ENCODE measurements around the gene SCGB1D1.

The SCGB1D1 gene

DNA sequence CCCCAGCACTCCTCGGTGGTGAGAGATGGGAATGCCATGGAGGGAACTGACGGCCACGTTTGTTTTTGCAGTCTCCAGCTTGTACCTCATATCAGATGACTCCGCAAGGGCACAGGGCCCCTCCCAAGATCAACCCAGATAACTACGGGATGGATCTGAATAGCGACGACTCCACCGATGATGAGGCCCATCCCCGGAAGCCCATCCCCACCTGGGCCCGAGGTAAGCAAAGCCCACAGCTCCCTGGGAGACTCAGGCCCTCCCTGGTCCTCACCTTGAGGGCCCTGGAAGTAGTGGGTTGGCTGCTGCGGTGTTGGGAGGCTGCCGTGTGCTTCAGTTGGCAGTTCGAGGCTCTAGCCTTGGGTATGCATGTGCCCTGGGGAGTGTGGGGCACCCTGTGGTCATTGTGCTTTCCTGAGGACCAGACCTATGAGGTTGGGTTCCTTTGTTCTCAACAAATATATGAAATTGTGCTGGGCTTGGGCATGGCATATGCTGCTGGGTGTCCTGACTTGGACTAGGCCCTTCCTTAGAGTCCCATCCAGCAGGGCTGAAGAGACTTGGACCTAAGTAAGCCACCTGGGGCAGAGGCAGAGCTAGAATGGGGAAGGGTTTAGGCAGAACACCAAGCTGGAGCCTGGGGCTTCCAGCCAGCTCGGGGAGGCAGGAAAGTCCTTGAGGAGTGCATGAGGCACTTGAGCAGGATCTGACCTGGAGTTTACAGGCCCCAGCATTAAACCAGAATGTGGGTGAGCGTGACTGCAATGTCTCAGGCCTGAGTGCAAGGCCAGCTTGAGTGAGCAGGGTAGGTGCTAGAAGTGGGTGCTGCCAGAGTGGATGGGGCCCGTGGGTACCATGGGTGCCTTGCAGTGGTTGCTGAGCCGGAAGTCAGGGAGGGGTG is 39.8 kb upstream of the SCGB1D1 start:
- TF ChIP-seq, protein P1, sequence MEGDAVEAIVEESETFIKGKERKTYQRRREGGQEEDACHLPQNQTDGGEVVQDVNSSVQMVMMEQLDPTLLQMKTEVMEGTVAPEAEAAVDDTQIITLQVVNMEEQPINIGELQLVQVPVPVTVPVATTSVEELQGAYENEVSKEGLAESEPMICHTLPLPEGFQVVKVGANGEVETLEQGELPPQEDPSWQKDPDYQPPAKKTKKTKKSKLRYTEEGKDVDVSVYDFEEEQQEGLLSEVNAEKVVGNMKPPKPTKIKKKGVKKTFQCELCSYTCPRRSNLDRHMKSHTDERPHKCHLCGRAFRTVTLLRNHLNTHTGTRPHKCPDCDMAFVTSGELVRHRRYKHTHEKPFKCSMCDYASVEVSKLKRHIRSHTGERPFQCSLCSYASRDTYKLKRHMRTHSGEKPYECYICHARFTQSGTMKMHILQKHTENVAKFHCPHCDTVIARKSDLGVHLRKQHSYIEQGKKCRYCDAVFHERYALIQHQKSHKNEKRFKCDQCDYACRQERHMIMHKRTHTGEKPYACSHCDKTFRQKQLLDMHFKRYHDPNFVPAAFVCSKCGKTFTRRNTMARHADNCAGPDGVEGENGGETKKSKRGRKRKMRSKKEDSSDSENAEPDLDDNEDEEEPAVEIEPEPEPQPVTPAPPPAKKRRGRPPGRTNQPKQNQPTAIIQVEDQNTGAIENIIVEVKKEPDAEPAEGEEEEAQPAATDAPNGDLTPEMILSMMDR (IDR thresholded peaks at IDR 0.05; ENCODE audit: control extremely low read depth, extremely low read depth, low read depth, missing control alignments), result no peak
- no peak for DNase-seq (ENCODE audit: extremely low spot score)
- POLR2A ChIA-PET, result no interaction called here
- CTCF ChIA-PET, result interaction anchor here (1.5 kb wide), 1 partner anchor 20 kb away, joined by 6 read pairs; no protein-coding TSS in a partner anchor

DNA sequence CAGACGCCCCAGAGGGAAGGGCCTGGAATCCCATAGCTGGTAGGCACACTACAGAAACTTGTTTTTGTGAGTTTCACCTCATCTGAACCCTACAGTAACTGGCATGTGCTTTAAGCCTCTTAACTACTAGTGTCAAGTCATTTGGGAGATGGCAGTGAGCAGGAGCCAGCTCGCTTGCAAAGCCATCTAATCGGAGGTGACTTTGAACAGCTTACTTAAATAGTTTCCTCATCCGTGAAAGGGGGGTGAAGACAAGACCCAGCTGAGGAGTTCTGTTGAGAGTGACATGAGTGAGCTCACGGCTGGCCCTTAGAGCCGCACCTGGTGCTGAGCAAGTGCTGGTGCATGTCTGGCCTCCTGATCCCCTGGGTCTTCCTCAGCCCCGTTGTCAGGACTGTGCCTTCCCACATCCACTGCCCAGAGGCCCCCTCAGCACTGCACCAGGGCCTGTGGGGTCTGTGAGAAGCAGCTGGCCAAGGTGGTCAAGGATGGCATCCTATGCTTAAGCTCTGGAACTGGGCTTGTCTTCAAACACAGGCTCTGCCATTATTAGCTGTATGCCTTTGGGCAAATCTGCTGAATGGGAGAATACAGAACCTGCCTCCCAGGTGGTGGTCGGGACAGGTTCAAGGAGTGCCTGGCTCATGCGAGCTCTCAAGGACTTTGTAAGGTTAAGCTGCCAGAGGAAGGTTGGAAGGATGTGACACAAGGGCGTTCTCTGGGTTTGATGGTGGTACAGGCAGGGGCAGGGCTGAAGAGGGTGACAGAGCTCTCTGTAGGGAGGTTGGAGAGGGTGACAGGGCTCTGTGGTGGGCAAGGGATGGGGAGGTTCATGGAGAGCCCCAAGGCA is 38.9 kb upstream of the SCGB1D1 start:
- no peak for DNase-seq (ENCODE audit: extremely low spot score)
- TF ChIP-seq, protein P1 (IDR thresholded peaks at IDR 0.05; ENCODE audit: control extremely low read depth, extremely low read depth, low read depth, missing control alignments), result no peak
- POLR2A ChIA-PET, result no interaction called here
- CTCF ChIA-PET, result interaction anchor here (0.7 to 1.5 kb wide), 4 partner anchors 11 to 70 kb away, joined by 3 to 6 read pairs (median 3); no protein-coding TSS in a partner anchor

DNA sequence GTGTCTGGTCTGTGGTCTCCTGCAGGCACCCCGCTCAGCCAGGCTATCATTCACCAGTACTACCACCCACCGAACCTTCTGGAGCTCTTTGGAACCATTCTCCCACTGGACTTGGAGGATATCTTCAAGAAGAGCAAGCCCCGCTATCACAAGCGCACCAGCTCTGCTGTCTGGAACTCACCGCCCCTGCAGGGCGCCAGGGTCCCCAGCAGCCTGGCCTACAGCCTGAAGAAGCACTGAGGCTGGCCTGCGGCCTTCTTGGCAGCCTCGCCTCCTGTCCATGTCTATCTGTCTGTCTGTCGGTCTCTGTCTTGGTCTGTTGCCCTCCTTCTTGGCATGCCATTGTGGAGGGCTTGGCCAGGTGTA is 38.3 kb upstream of the SCGB1D1 start:
- POLR2A ChIA-PET, result no interaction called here
- CTCF ChIA-PET, result interaction anchor here (0.7 to 1.5 kb wide), 4 partner anchors 22 to 170 kb away, joined by 3 to 6 read pairs (median 3); no protein-coding TSS in a partner anchor
- TF ChIP-seq, protein P1 (IDR thresholded peaks at IDR 0.05; ENCODE audit: control extremely low read depth, extremely low read depth, low read depth, missing control alignments), result no peak
- no peak for DNase-seq (ENCODE audit: extremely low spot score)

DNA sequence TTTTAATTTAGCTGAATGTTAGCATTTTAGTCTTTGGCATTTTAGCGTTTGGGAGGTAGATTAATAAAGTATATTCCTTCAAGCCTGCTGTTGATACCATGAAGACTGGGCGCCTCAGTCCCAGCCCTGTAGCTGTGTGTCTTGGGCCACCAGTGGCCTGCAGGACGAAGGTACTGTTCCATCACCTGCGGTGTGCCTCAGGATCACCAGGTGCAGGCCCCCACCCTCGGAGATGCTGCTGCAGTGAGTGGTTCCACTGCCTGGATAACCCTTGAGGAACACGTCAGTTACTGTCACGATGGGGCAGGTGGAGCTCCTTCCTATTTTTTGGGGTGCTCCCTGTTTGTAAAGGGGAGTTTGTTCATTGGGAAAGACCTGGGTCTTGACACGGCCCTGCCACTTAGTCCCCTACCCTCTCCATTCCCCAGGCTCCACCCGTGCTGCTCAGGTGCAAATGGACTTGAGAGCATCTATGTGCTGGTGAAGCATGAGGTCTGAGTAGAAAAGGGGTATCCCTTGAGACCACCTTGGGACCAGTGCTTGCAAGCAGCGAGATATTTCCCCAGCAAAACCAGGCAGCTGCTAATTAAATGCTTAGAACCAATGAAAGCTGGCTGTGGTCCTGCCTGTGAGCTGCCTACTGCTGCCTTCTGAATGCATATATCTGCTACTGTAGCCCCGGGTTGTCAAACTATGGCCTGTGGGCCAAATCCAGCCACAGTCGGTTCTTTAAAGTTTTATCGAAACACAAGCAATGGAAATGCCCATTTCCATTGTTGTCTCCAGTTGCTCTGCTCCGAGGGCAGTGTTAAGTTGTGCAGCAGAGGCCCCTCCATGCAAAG is 37.5 kb upstream of the SCGB1D1 start:
- CTCF ChIA-PET, result interaction anchor here (1.3 to 1.5 kb wide), 2 partner anchors 22 to 169 kb away, joined by 3 to 6 read pairs; no protein-coding TSS in a partner anchor
- TF ChIP-seq, protein P1 (IDR thresholded peaks at IDR 0.05; ENCODE audit: control extremely low read depth, extremely low read depth, low read depth, missing control alignments), result no peak
- no peak for DNase-seq (ENCODE audit: extremely low spot score)
- POLR2A ChIA-PET, result no interaction called here

DNA sequence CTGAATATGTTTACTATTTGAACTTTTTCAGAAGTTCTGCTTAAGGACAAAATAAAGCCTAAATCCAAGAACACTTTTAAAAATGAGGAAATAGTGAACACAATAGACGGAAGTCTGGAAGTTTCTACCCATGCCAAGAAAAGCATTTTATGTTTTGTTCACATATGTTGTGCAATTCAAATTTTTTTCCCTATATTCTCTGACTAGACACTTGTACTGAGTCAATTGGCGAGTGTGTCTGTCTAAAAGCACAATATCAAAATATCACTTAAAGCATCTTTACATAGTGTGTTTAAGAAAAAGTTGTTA is 37.0 kb upstream of the SCGB1D1 start:
- CTCF ChIA-PET, result interaction anchor here (2.4 kb wide), 1 partner anchor 254 kb away, joined by 8 read pairs; no protein-coding TSS in a partner anchor
- POLR2A ChIA-PET, result no interaction called here
- TF ChIP-seq, protein P1 (IDR thresholded peaks at IDR 0.05; ENCODE audit: control extremely low read depth, extremely low read depth, low read depth, missing control alignments), result no peak

DNA sequence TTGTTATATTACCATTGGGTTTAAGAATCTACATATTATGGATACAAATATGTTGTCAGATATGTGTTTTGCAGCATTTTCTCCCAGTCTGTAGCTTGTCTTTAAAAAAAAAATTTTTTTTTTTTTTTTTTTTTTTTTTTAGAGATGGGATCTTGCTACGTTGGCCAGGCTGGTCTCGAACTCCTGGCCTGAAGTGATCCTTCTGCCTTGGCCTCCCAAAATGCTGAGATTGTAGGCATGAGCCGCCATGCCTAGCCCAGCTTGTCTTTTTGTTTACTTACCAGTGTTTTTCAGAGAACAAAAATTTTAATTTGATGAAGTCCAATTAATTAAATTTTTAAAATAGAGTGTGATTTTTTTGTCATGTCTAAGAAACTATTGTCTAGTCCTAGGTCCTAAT is 36.4 kb upstream of the SCGB1D1 start:
- ChIA-PET POLR2A (no interaction called here), CTCF (interaction anchor here (2.4 kb wide), 1 partner anchor 255 kb away, joined by 8 read pairs; no protein-coding TSS in a partner anchor)
- TF ChIP-seq, protein P1 (IDR thresholded peaks at IDR 0.05; ENCODE audit: control extremely low read depth, extremely low read depth, low read depth, missing control alignments), result no peak
- DNase-seq (ENCODE audit: extremely low spot score), result no peak

More for the DNA sequence above, 37.0 kb upstream of the SCGB1D1 start:
- no peak for DNase-seq (ENCODE audit: extremely low spot score)

All from GM10248 (cell line).